Tibial nerve (tissue), 4 donors: Measurements from ENCODE around the gene TDRD9. TPM values are rescaled to one million over a fixed set of nuclear protein-coding genes. Genes with fewer than 3 reads are reported as not detected.

Experiments used
- DNase-seq, 2 donors: peaks; one replicate each; pipeline ENCODE4 v3.0.0-alpha.2; 2019; ENCODE audit warnings: low spot score in 2 of 2
- H3K27ac ChIP-seq, 4 donors: fragments of 200-600 bp; sonication (generic) in 3 of 4; one replicate each; pipeline ENCODE4 v1.5.1; 2017 to 2019; ENCODE audit warnings: mild to moderate bottlenecking in 1 of 4
- H3K27me3 ChIP-seq, 2 donors: fragments of 200-600 bp; sonication (generic) in 1 of 2; one replicate each; pipeline versions ENCODE4 v1.5.1 to v1.6.0; 2017 to 2019
- H3K36me3 ChIP-seq, 3 donors: fragments of 200-600 bp; sonication (generic); one replicate each; pipeline ENCODE4 v1.5.1; 2018 to 2019
- H3K4me1 ChIP-seq, 4 donors: fragments of 200-600 bp; sonication (generic) in 3 of 4; one replicate each; pipeline ENCODE4 v1.5.1; 2017 to 2019
- H3K4me3 ChIP-seq, 4 donors: fragments of 200-600 bp; sonication (generic) in 3 of 4; one replicate each; pipeline ENCODE4 v1.5.1; 2017 to 2019; ENCODE audit warnings: mild to moderate bottlenecking in 1 of 4, moderate library complexity in 1 of 4
- H3K9me3 ChIP-seq, 4 donors: fragments of 200-600 bp; sonication (generic) in 3 of 4; one replicate each; pipeline ENCODE4 v1.5.1; 2017 to 2019
- CTCF ChIP-seq, 5 experiments: fragments of 200-600 bp in 3 of 5; fragments of 450-650 bp in 2 of 5; sonication (generic) in 3 of 5; IDR thresholded peaks; one replicate each; pipeline ENCODE4 v1.5.1; 2016 to 2019; ENCODE audit warnings: antibody characterized with exemption in 5 of 5, mild to moderate bottlenecking in 3 of 5, moderate library complexity in 2 of 5
- EP300 ChIP-seq, 2 donors: sonication (generic); formaldehyde crosslinking; IDR thresholded peaks; one replicate each; pipeline ENCODE4 v1.6.1; 2017; ENCODE audit warnings: antibody characterized with exemption in 2 of 2, mild to moderate bottlenecking in 1 of 2
- POLR2A ChIP-seq, 2 donors: fragments of 450-650 bp; IDR thresholded peaks; one replicate each; pipeline ENCODE4 v1.6.1; 2017; ENCODE audit warnings: antibody characterized with exemption in 2 of 2, mild to moderate bottlenecking in 2 of 2, moderate library complexity in 2 of 2
- WGBS, 2 donors: methylation state at CpG; one replicate each; pipeline ENCODE4 v1.1.5; 2018; 5-methylcytosine and 5-hydroxymethylcytosine counted together
- total RNA-seq, 4 donors: library from RNA; depleted of rRNA; stranded (reverse); fragments of >200 nt; gene quantifications; one replicate each; pipeline ENCODE4 v1.1.0, GENCODE V29; 2016

Gene TDRD9, protein sequence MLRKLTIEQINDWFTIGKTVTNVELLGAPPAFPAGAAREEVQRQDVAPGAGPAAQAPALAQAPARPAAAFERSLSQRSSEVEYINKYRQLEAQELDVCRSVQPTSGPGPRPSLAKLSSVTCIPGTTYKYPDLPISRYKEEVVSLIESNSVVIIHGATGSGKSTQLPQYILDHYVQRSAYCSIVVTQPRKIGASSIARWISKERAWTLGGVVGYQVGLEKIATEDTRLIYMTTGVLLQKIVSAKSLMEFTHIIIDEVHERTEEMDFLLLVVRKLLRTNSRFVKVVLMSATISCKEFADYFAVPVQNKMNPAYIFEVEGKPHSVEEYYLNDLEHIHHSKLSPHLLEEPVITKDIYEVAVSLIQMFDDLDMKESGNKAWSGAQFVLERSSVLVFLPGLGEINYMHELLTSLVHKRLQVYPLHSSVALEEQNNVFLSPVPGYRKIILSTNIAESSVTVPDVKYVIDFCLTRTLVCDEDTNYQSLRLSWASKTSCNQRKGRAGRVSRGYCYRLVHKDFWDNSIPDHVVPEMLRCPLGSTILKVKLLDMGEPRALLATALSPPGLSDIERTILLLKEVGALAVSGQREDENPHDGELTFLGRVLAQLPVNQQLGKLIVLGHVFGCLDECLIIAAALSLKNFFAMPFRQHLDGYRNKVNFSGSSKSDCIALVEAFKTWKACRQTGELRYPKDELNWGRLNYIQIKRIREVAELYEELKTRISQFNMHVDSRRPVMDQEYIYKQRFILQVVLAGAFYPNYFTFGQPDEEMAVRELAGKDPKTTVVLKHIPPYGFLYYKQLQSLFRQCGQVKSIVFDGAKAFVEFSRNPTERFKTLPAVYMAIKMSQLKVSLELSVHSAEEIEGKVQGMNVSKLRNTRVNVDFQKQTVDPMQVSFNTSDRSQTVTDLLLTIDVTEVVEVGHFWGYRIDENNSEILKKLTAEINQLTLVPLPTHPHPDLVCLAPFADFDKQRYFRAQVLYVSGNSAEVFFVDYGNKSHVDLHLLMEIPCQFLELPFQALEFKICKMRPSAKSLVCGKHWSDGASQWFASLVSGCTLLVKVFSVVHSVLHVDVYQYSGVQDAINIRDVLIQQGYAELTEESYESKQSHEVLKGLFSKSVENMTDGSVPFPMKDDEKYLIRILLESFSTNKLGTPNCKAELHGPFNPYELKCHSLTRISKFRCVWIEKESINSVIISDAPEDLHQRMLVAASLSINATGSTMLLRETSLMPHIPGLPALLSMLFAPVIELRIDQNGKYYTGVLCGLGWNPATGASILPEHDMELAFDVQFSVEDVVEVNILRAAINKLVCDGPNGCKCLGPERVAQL (N-terminal part only)
- total RNA-seq: 1 to 10 TPM in 2 of 4 donors, under 1 TPM in 2; under 0.01 to 1.9 (median 1.4) TPM

DNA sequence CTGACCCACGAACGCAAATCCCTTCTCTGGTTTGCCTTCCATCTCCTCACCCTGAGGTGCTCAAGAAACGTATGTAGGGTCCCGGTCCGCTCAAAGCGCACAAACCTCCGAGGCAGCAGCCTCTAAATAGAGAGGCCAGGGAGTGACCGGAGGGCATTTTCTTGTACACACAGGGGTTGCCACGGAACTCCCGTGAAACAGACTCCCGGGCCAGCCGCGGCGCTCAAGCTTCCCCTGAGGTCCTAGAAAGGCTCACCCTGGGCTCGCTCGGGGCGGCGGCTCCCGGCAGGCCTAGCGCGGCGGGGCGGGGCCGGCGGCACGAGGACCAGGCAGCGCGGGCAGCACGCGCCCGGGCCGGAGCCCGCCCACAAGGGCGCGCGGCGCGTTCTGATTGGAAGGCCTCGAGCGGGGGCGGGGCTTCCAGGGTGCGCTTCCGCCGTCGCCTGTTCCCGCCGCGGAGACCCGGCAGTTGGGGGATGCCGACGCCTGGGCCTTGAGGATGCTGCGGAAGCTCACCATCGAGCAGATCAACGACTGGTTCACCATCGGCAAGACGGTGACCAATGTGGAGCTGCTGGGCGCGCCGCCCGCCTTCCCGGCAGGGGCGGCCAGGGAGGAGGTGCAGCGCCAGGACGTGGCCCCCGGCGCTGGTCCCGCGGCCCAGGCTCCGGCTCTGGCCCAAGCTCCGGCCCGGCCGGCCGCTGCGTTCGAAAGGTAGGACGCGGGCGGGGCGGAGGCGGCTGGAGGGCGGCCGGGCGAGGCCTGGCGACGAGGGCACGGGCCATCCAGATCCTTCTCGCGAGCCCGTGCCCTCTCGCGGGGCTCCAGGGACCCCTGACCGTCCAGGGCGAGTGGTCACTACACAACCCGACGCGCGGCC lies at the start of gene TDRD9:
Gene TDRD9, plus strand, starts transcription at position 446 of the 880 bp plus-strand sequence. Its CDS starts 54 bp downstream, at position 500.
- TF ChIP-seq CTCF (IDR thresholded peaks at IDR 0.05) (no peak), POLR2A (IDR thresholded peaks at IDR 0.05) (no peak), EP300 (IDR thresholded peaks at IDR 0.05) (no peak)
- 69 to 74% methylated on average over 66 of the region's 97 CpGs for WGBS, 2 donors
- H3K36me3 ChIP-seq: no peaks in the 10 kb centered on the region
- DNase-seq: no peak
- no peaks in the 10 kb centered on the region for H3K4me1 ChIP-seq
- H3K4me3 ChIP-seq: peak within 1 kb of the TSS in 1 of 4 donors; percentile 35
- no peak within 1 kb of the TSS for H3K27ac ChIP-seq
- H3K9me3 ChIP-seq: no peaks in the 10 kb centered on the region
- H3K27me3 ChIP-seq: peaks cover 0 to 17% of the 10 kb centered on the region in 2 donors

DNA sequence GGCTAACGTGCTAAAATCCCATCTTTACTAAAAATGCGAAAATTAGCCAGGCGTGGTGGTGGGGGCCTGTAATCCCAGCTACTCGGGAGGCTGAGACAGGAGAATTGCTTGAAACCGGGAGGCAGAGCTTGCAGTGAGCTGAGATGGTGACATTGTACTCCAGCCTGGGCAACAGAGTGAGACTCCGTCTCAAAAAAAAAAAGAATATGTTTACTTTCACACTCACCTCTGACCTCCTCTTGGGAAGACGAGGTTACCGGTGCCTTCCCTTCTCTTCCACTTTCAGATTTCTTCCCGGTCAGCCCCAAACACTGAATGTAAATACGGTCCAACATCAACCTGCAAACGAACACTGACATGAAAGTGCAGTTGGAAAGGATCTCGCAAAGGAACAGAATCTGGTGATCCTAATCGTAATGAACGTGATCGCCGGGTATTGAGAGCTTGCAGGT lies 49.1 kb upstream of the TDRD9 start:
- DNase-seq: no peak
- H3K27ac ChIP-seq: peak overlapping the region in 1 of 4 donors; percentile 81
- no peaks in the 10 kb centered on the region for H3K27me3 ChIP-seq
- H3K36me3 ChIP-seq: no peaks in the 10 kb centered on the region
- no peak for TF ChIP-seq EP300 (IDR thresholded peaks at IDR 0.05)
- TF ChIP-seq CTCF (IDR thresholded peaks at IDR 0.05): no peak
- TF ChIP-seq POLR2A (IDR thresholded peaks at IDR 0.05): no peak
- H3K9me3 ChIP-seq: no peaks in the 10 kb centered on the region
- 74 to 76% methylated on average over 16 of the region's 16 CpGs for WGBS, 2 donors
- no peak overlapping the region for H3K4me3 ChIP-seq
- H3K4me1 ChIP-seq: peaks cover 0 to 42% (median 37%) of the 10 kb centered on the region in 4 donors

GRCh38 chr14:103879570-103880347 lies 48.5 kb upstream of the TDRD9 start:
- Histone ChIP-seq H3K9me3 (no peaks in the 10 kb centered on the region), H3K36me3 (no peaks in the 10 kb centered on the region), H3K4me1 (peaks cover 0 to 42% (median 37%) of the 10 kb centered on the region in 4 donors), H3K4me3 (peak overlapping the region in 2 of 4 donors; percentile 14 to 42), H3K27me3 (no peaks in the 10 kb centered on the region), H3K27ac (peak overlapping the region; percentile 14 to 81 (median 66))
- TF ChIP-seq POLR2A (IDR thresholded peaks at IDR 0.05) (no peak), EP300 (IDR thresholded peaks at IDR 0.05) (no peak), CTCF (IDR thresholded peaks at IDR 0.05) (no peak)
- WGBS, 2 donors: 28 to 37% methylated on average over 34 of the region's 34 CpGs
- no peak for DNase-seq
